ENCODE measurements around the gene SSC5D.

SSC5D gene

DNA sequence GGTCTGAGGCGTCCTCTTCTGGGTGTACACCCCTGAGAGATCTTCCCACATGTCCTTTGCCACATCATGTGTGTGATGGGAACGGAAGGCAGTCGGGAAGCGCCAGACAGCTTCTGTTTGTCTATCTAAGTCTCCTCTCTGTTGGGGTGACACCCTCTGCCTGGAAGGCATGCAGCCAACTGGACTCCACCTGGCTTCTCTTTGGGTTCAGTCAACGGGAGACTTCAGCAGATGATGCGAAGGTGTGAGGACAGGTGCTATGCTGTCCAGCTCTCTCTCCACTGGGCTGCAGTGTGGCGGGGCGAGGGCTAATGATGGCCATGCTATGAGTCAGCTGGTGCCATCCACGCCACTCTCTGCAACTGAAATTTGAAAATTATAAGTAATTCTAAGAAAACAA lies 71.4 kb downstream of the SSC5D start:
- TF ChIP-seq CTCF (conservative IDR thresholded peaks at IDR 0.05; ENCODE audit: low read depth), result no peak
- POLR2A ChIA-PET (ENCODE audit: low non-redundant PET), result no interaction called here
- CTCF ChIA-PET, result interaction anchor here (0.5 to 0.7 kb wide), 2 partner anchors 14 to 55 kb away, joined by 3 to 4 read pairs; no protein-coding TSS in a partner anchor
- no peak overlapping the region for H3K27ac ChIP-seq
- no peak for DNase-seq (ENCODE audit: low spot score)

GRCh38 chr19:55563261-55563690 lies 75.0 kb downstream of the SSC5D start:
- ChIA-PET CTCF (no interaction called here), POLR2A (ENCODE audit: low non-redundant PET) (no interaction called here)
- no peak overlapping the region for H3K27ac ChIP-seq
- TF ChIP-seq CTCF (conservative IDR thresholded peaks at IDR 0.05; ENCODE audit: low read depth), result no peak
- no peak for DNase-seq (ENCODE audit: low spot score)

- DNase-seq (ENCODE audit: low spot score), result no peak
- H3K27ac ChIP-seq, result no peak overlapping the region
- CTCF ChIA-PET, result no interaction called here
- POLR2A ChIA-PET (ENCODE audit: low non-redundant PET), result interaction anchor here (0.7 kb wide), 1 partner anchor 31 kb away, joined by 6 read pairs; no protein-coding TSS in a partner anchor
- TF ChIP-seq CTCF (conservative IDR thresholded peaks at IDR 0.05; ENCODE audit: low read depth), result no peak
Observed at GRCh38 chr19:55566823-55567222, 78.6 kb downstream of the SSC5D start.

DNA sequence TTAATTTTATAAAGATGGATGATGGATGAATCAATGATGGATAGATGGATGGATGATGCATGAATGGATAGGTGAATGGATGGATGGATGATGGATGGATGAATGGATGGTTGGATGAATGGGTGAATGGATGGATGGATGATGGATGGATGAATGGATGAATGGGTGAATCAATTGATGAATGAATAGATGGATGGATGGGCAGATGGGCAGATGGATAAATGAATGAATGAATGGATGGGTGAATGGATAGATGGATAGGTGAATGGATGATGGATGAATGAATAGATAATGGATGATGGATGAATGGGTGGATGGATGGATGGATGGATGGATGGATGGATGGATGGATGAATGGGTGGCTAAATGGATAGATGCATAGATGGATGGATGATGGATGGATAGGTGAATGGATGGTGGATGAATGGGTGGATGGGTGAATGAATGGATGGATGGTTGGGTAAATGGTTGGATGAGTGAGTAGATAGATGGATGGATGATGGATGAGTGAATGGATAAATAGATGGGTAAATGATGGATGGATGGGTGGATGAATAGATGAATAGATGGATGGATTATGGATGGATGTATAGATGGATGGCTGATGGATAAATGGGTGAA lies 79.6 kb downstream of the SSC5D start:
- POLR2A ChIA-PET (ENCODE audit: low non-redundant PET), result no interaction called here
- no peak for DNase-seq (ENCODE audit: low spot score)
- CTCF ChIA-PET, result no interaction called here
- H3K27ac ChIP-seq, result no peak overlapping the region
- TF ChIP-seq CTCF (conservative IDR thresholded peaks at IDR 0.05; ENCODE audit: low read depth), result no peak

All from RWPE1 (cell line).